ENCODE results near the gene PUS10.

- TF ChIP-seq CTCF (IDR thresholded peaks at IDR 0.05), result no peak
- TF ChIP-seq POLR2A (IDR thresholded peaks at IDR 0.05), result no peak
These were observed 51.3 kb downstream of the PUS10 start for GRCh38 chr2:60966507-60967405.

Data from adrenal gland (tissue), 5 donors.